Neural progenitor cell (in vitro differentiated cells): Measurements from ENCODE around the gene BPIFB2.

Source experiments
- EZH2 ChIP-seq: fragments of 200-600 bp; sonication (generic); IDR thresholded peaks from 2 replicates; pipeline ENCODE4 v1.6.1; 2017; ENCODE audit warnings: antibody characterized with exemption, mild to moderate bottlenecking, moderate library complexity
- EZH2phosphoT487 ChIP-seq: fragments of 200-600 bp; sonication (generic); IDR thresholded peaks from 2 replicates; pipeline ENCODE4 v1.6.1; 2017; ENCODE audit warnings: antibody characterized with exemption
- TF ChIP-seq, protein P1 (sequence below): fragments of 200-600 bp; sonication (generic); IDR thresholded peaks from 2 replicates; pipeline ENCODE4 v1.5.1; 2017; ENCODE audit warnings: antibody characterized with exemption, mild to moderate bottlenecking

DNA sequence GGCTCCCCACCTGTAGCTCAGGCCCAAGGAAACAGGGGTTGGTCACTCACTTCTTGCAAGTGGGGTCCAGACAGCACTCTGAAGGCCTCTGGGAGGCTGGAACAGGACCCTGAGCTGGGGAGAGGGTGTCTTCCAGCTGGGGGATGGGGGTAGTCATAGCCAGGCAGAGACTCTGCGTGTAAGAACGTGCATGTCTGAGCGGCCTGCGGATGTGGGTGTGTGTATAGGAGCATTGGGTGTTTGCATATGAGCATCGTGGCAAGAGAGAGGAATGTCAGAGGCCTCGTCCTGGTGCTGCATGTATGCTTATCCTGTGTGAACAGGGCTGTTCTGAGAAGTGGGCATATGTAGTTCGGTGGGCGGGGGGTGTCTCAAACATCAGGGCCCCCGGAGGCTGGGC is 58.3 kb downstream of the BPIFB2 start:
- TF ChIP-seq, protein P1, sequence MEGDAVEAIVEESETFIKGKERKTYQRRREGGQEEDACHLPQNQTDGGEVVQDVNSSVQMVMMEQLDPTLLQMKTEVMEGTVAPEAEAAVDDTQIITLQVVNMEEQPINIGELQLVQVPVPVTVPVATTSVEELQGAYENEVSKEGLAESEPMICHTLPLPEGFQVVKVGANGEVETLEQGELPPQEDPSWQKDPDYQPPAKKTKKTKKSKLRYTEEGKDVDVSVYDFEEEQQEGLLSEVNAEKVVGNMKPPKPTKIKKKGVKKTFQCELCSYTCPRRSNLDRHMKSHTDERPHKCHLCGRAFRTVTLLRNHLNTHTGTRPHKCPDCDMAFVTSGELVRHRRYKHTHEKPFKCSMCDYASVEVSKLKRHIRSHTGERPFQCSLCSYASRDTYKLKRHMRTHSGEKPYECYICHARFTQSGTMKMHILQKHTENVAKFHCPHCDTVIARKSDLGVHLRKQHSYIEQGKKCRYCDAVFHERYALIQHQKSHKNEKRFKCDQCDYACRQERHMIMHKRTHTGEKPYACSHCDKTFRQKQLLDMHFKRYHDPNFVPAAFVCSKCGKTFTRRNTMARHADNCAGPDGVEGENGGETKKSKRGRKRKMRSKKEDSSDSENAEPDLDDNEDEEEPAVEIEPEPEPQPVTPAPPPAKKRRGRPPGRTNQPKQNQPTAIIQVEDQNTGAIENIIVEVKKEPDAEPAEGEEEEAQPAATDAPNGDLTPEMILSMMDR = no peak
- TF ChIP-seq EZH2phosphoT487 (no peak), EZH2 (no peak)
